ENCODE results near the gene DDX50. TPM values are rescaled to one million over a fixed set of nuclear protein-coding genes. Genes with fewer than 3 reads are reported as not detected.

The DDX50 gene
- total RNA-seq, 1 donor from 2014 or later: 33.7 TPM

Small RNAs within 50 kb of the gene (small RNA-seq; reads per million reads assigned to genes)
- not detected for gene RNU6-571P (ENCODE audit: low replicate concordance)

Other genes with a start within 250 kb of the DDX50 start
- 41.1 TPM for gene CCAR1, start 180.1 kb upstream of the DDX50 start, total RNA-seq
- 6.4 TPM for gene STOX1, start 73.8 kb upstream of the DDX50 start, total RNA-seq
- gene DDX21, start 54.9 kb downstream of the DDX50 start, total RNA-seq: 32.2 TPM
- gene KIFBP, start 87.5 kb downstream of the DDX50 start, total RNA-seq: 34.7 TPM
- gene SRGN, start 186.8 kb downstream of the DDX50 start, total RNA-seq: 16.2 TPM
- 60.7 TPM for gene VPS26A, start 222.9 kb downstream of the DDX50 start, total RNA-seq

All from temporal lobe (tissue), 2 donors.